HepG2 (cell line): ENCODE data around the gene ARHGEF10L. TPM values are rescaled to one million over a fixed set of nuclear protein-coding genes. Genes with fewer than 3 reads are reported as not detected.
A peak's percentile ranks its signal among the peaks of the same experiment; 100 is the strongest.

Experiments used
- ATAC-seq: fragments of 200-7000 bp; cut with Tn5 transposase; 3 replicates; pipeline ENCODE4 v1.9.1; 2020; ENCODE audit warnings: mild to moderate bottlenecking, moderate library complexity
- BruUV-seq: library from RNA; stranded (reverse); fragments of 400-500 nt; replicated peaks from 2 replicates; lab custom pipeline; 2021; lab: Mats Ljungman, UMichigan
- CTCF ChIA-PET: fragments of 300-600 bp; formaldehyde crosslinking; extraction: SDS; loops from one replicate; lab custom pipeline; 2021; ENCODE audit warnings: low total read pairs, inconsistent platforms, low intra/inter-chr PET ratio; lab: Yijun Ruan, JAX
- POLR2A ChIA-PET: fragments of 350-600 bp; sonication (Branson Sonifier 250); formaldehyde crosslinking; loops from one replicate; lab custom pipeline; 2020; ENCODE audit warnings: antibody characterized with exemption, inconsistent platforms; lab: Yijun Ruan, JAX
- DNase-seq: peaks from one replicate; pipeline ENCODE4 v3.0.0-alpha.2; 2015; ENCODE audit warnings: low spot score
- FAIRE-seq: peaks from 3 replicates; lab custom pipeline; 2011; peaks lifted over from hg19 to GRCh38; lab: Jason Lieb, UNC
- H2AFZ ChIP-seq: one replicate; pipeline ENCODE4 v1.6.1; 2011; ENCODE audit warnings: low read length, inconsistent platforms
- H3K27ac ChIP-seq: fragments of 300-600 bp; 3 replicates; pipeline ENCODE4 v1.8.0; 2011; ENCODE audit warnings: mixed run types, mild to moderate bottlenecking, mixed read lengths, low read length, inconsistent platforms; ENCODE audit not compliant: insufficient read depth; ENCODE audit errors: extremely low read length
- H3K27me3 ChIP-seq, 2 experiments: fragments of 200-600 bp in 1 of 2; 2 replicates in 1 of 2; 3 replicates in 1 of 2; pipeline versions ENCODE4 v1.6.0 to v1.8.0; 2011; ENCODE audit warnings: low read length in 2 of 2, mild to moderate bottlenecking in 2 of 2, moderate library complexity in 2 of 2, inconsistent platforms in 1 of 2; ENCODE audit not compliant: insufficient read depth in 2 of 2, control insufficient read depth in 1 of 2
- H3K36me3 ChIP-seq, 2 experiments: fragments of 200-600 bp in 1 of 2; replicated peaks in 1 of 2; 2 replicates in 1 of 2; 3 replicates in 1 of 2; pipeline versions ENCODE4 v1.5.1 to v1.8.0; 2011; ENCODE audit warnings: low read length in 2 of 2, inconsistent platforms in 1 of 2; ENCODE audit not compliant: insufficient read depth in 2 of 2, control insufficient read depth in 1 of 2
- H3K4me1 ChIP-seq: 2 replicates; pipeline ENCODE4 v1.5.1; 2012; ENCODE audit warnings: low read length, inconsistent platforms; ENCODE audit not compliant: insufficient read depth
- H3K4me2 ChIP-seq: 2 replicates; pipeline ENCODE4 v1.6.0; 2011; ENCODE audit warnings: low read depth, low read length, inconsistent platforms
- H3K4me3 ChIP-seq, 3 experiments: fragments of 200-600 bp in 1 of 3; sonication (generic), shearing (Covaris generic) in 1 of 3; replicated peaks in 1 of 3; 2 replicates each; pipeline ENCODE4 v1.5.1; 2011 to 2016; ENCODE audit warnings: low read length in 3 of 3, inconsistent platforms in 2 of 3, low read depth in 2 of 3, mild to moderate bottlenecking in 2 of 3, control low read depth in 1 of 3, mixed read lengths in 1 of 3; ENCODE audit not compliant: insufficient read depth in 1 of 3
- H3K79me2 ChIP-seq: one replicate; pipeline ENCODE4 v1.6.1; 2011; ENCODE audit warnings: low read length, inconsistent platforms; ENCODE audit not compliant: insufficient read depth
- H3K9ac ChIP-seq: 2 replicates; pipeline ENCODE4 v1.6.0; 2011; ENCODE audit warnings: mild to moderate bottlenecking, low read depth, low read length, inconsistent platforms; ENCODE audit not compliant: insufficient read depth
- H3K9me3 ChIP-seq: 2 replicates; pipeline ENCODE4 v1.5.1; 2012; ENCODE audit warnings: mild to moderate bottlenecking, low read length
- H4K20me1 ChIP-seq: 2 replicates; pipeline ENCODE4 v1.6.0; 2011; ENCODE audit warnings: inconsistent platforms, mild to moderate bottlenecking, low read length, moderate library complexity; ENCODE audit not compliant: insufficient read depth
- GATA4 ChIP-seq: sonication (generic); IDR thresholded peaks from 2 replicates; pipeline ENCODE4 v1.6.1; 2016; ENCODE audit warnings: antibody characterized with exemption, low read depth, borderline replicate concordance
- MTA3 ChIP-seq: sonication (generic); formaldehyde crosslinking; IDR thresholded peaks from 2 replicates; pipeline ENCODE4 v1.4.0; 2020; ENCODE audit warnings: missing genetic modification reagents
- POLR2G ChIP-seq: fragments of 200-400 bp; formaldehyde crosslinking; IDR thresholded peaks from 2 replicates; pipeline ENCODE4 v1.6.1; 2018; ENCODE audit warnings: mild to moderate bottlenecking, low read depth, low read length, moderate library complexity
- RBM22 ChIP-seq: fragments of 200-400 bp; formaldehyde crosslinking; optimal IDR thresholded peaks from 2 replicates; pipeline ENCODE3; 2017; ENCODE audit warnings: mild to moderate bottlenecking, low read length, moderate library complexity
- SMAD1 ChIP-seq: sonication (generic); formaldehyde crosslinking; IDR thresholded peaks from 2 replicates; pipeline ENCODE4 v1.4.0; 2020; ENCODE audit warnings: missing genetic modification reagents, low read depth, mild to moderate bottlenecking, borderline replicate concordance
- SOX13 ChIP-seq, 3 experiments: fragments of 450-650 bp in 1 of 3; sonication (generic) in 1 of 3; formaldehyde crosslinking in 1 of 3; IDR thresholded peaks in 2 of 3; conservative IDR thresholded peaks in 1 of 3; 2 replicates each; pipeline versions ENCODE4 v1.5.0 to v1.6.1; 2016 to 2020; ENCODE audit warnings: antibody characterized with exemption in 1 of 3, mild to moderate bottlenecking in 1 of 3, missing compliant biosample characterization in 1 of 3, missing genetic modification reagents in 1 of 3, moderate library complexity in 1 of 3
- SP1 ChIP-seq, 2 experiments: fragments of 450-650 bp in 1 of 2; sonication (generic) in 1 of 2; formaldehyde crosslinking in 1 of 2; IDR thresholded peaks; 2 replicates each; pipeline versions ENCODE4 v1.4.0 to v1.6.1; 2016 to 2020; ENCODE audit warnings: missing genetic modification reagents in 1 of 2
- ZNF441 ChIP-seq: sonication (generic); formaldehyde crosslinking; IDR thresholded peaks from 2 replicates; pipeline ENCODE4 v1.7.0; 2021; ENCODE audit warnings: missing genetic modification reagents, borderline replicate concordance
- ZNF780A ChIP-seq: sonication (generic); formaldehyde crosslinking; IDR thresholded peaks from 2 replicates; pipeline ENCODE4 v1.8.0; 2022; ENCODE audit warnings: mild to moderate bottlenecking, missing genetic modification reagents, moderate library complexity
- WGBS: methylation state at CpG from one replicate; pipeline ENCODE4 v1.1.6; 2017; ENCODE audit warnings: low lambda C conversion rate; 5-methylcytosine and 5-hydroxymethylcytosine counted together
- in situ Hi-C: cut with HindIII; loops from 2 replicates; pipeline ENCODE4 v1.10.0; 2017; ENCODE audit warnings: low pct_unique_long_range_greater_than_20kb; ENCODE audit not compliant: extremely low pct_ligation_motif_present
- intact Hi-C: fragments of 100-400 bp; cut with micrococcal nuclease; formaldehyde crosslinking; loops from one replicate; pipeline ENCODE4 v1.10.0; 2022; ENCODE audit not compliant: unreplicated experiment
- polyA plus RNA-seq, 8 experiments: library from polyadenylated mRNA; depleted of rRNA in 3 of 8; stranded (reverse) in 7 of 8; unstranded in 1 of 8; fragments of >200 nt; fragmentation: Illumina TruSeq in 4 of 8; extraction: Trizol in 4 of 8; gene quantifications; 2 replicates each; pipeline versions ENCODE4 v1.2.1 to v1.2.3, GENCODE V29; 2011 to 2016; ENCODE audit warnings: low read depth in 4 of 8, missing spikeins in 1 of 8, mixed read lengths in 1 of 8; ENCODE audit not compliant: insufficient read depth in 1 of 8
- total RNA-seq, 5 experiments: library from RNA; depleted of rRNA; stranded (reverse); fragments of >200 nt; fragmentation: Illumina TruSeq; extraction: Trizol; gene quantifications; 2 replicates each; pipeline ENCODE4 v1.2.3, GENCODE V29; 2016; ENCODE audit warnings: low read depth in 1 of 5

Gene ARHGEF10L
- total and polyA plus RNA-seq, 2 of the 13 experiments (the other 11 are each of a cell fraction or from before 2014, with no cell fraction given), result 46.5 to 78.3 TPM

GRCh38 chr1:17636612-17637011 is 97.1 kb downstream of the ARHGEF10L start (continued):
- TF ChIP-seq MTA3, result no peak
- TF ChIP-seq SP1 (IDR thresholded peaks at IDR 0.05), result no peak
- TF ChIP-seq SP1 (CRISPR knock-in tag; IDR thresholded peaks at IDR 0.05), result no peak
- TF ChIP-seq ZNF441 (CRISPR knock-in tag), result no peak
- no peak for TF ChIP-seq SOX13 (IDR thresholded peaks at IDR 0.05)
- TF ChIP-seq SOX13 (CRISPR knock-in tag; conservative IDR thresholded peaks at IDR 0.05 in 1 of 2, IDR thresholded peaks at IDR 0.05 in 1 of 2), result no peak
- no peak for TF ChIP-seq SMAD1 (CRISPR knock-in tag)

DNA sequence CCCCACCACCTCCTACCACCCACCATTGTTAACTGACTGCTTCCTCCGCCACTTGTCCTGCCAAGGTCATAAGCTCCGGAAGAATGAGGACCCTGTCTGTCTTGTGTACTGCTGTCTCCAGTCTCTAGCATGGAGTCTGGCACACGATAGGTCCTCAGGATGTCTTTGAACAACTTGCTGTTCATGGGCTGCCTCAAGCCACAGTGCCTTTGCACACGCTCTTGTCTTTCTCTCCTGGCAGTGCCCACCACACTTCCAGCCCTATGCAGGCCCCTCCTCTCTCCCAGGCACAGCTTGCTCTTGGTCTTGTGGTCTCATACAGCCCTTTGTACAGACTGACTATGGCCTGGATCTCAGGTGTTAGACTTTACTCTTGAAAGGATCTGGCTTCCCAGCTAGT is 97.6 kb downstream of the ARHGEF10L start:
- Histone ChIP-seq H3K27me3 (no peaks in the 10 kb centered on the region), H3K79me2 (no peaks in the 10 kb centered on the region), H3K27ac (no peak overlapping the region), H4K20me1 (peaks cover 6% of the 10 kb centered on the region; the same call in 1 of the 2 replicates), H3K4me1 (no peaks in the 10 kb centered on the region), H3K9me3 (no peaks in the 10 kb centered on the region), H3K36me3 (peaks cover 61 to 88% of the 10 kb centered on the region in 2 experiments), H3K9ac (no peak overlapping the region), H3K4me3 (no peak overlapping the region), H3K4me2 (no peak overlapping the region), H2AFZ (no peak overlapping the region)
- POLR2A ChIA-PET, result no interaction called here
- no TSS peak for BruUV-seq
- WGBS, result 95% methylated on average over 4 of the region's 4 CpGs
- intact Hi-C loops (no loop called here), in situ Hi-C loops (no loop called here)
- CTCF ChIA-PET, result no interaction called here
- FAIRE-seq, result no peak
- TF ChIP-seq RBM22, result peak; percentile 84
- TF ChIP-seq GATA4, result no peak
- TF ChIP-seq ZNF780A (CRISPR knock-in tag), result no peak
- TF ChIP-seq POLR2G, result 0 out of 2 replicates have a peak, but pooled peaks have one; percentile 29
- no peak for ATAC-seq
- no peak for DNase-seq
